GM10266 (cell line): ENCODE data around the gene CTR9.

Experiments used
- DNase-seq: peaks from one replicate; pipeline ENCODE4 v3.0.0; 2012; ENCODE audit errors: extremely low spot score
- CTCF ChIP-seq: IDR thresholded peaks from 2 replicates; pipeline ENCODE4 v1.5.1; 2012; ENCODE audit warnings: mild to moderate bottlenecking, low read depth; ENCODE audit not compliant: control insufficient read depth, insufficient read depth; ENCODE audit errors: missing control alignments

Gene CTR9

GRCh38 chr11:10727146-10727851 lies 23.7 kb upstream of the CTR9 start:
- no peak for TF ChIP-seq CTCF
- no peak for DNase-seq

DNA sequence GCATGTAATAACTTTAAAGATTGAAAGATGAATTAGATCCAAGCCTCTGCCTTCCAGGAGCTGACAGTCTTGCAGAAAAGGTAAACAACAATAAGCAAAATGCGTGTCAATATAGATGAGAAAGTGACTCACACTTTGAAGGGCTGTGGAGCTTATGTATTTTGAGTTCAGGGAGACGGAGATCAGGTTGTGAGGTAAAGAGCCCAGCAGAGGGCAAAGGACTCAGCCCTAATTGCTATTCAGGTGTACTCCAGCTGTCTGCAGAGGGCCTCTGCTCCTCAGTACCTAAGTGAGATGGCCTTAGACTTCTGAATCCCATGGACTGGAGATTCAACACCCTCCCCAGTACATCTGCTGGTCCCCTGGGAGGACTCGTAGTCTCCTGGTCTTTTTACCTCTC lies 22.9 kb upstream of the CTR9 start:
- no peak for DNase-seq
- TF ChIP-seq CTCF = no peak

GRCh38 chr11:10728789-10729472 lies 22.1 kb upstream of the CTR9 start:
- no peak for TF ChIP-seq CTCF
- DNase-seq = no peak

DNA sequence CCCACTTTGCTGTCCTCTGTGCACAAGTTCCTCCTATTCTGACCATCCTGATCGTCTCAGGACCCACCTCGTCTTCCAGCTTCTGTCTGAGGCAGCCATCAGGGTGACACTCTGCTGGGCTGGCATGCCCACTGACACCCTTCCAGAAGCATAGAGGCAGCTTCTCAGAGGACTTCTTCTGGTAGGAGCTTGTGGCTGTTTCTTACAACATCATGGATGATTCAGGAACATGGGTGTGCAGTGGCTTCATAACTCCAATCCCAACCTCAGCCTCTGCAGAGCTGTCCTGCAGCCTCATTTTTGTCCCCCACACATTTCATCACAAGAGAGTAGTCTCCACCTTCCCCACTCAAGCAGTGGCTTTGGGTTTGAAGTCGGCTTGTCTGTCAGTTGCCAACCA lies 20.9 kb upstream of the CTR9 start:
- TF ChIP-seq CTCF = no peak
- DNase-seq = no peak

GRCh38 chr11:10731064-10731680 lies 19.9 kb upstream of the CTR9 start:
- no peak for TF ChIP-seq CTCF

DNA sequence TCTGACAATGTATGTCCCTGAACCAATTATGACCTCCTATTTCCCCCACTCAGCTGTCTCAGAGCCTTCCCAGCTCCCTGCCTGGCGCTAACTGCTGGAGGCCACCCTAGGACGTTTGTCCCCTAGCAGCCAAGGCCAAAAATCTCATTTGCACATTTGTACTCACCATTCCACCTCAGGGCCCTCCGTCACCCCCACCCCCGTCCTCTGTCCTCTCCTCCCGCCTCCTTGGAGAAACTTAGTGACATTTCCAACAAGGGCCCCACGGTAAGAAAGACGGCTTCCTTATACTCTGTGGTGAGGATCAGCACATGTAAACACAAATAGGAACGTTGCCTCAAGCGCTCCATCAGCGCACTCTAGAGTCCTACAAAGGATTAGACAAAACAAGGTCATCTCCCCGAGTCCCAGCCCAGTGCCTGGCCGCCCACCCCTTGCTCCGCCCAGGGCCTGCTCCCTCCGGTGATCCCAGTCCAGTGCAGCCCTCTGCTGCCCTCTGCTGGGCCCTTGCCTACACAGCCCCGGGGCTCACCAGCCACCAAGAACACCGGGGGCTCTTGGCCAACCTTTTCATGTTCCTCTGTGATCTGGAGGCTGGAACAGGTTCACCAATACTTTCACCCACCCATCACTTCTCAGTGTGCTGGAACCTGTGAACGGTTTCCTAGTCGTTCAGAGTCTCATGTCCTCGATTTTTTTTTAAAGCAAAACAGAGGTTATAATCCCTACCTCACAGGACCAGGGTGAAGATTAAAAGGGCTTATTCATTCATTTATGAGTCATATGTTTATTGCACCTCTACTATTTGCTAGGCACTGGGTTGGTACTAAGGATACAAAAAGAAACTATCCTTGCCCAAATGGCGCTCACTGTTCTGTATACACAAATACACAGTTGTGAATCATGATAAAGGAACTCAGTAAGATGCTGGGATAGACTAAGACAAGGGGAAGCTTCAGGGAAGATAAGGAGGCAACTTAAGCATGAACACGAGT lies 15.3 kb upstream of the CTR9 start:
- peak; percentile 88 for DNase-seq
- TF ChIP-seq CTCF = peak; percentile 94

More at GRCh38 chr11:10731064-10731680, 19.9 kb upstream of the CTR9 start:
- no peak for DNase-seq
